ENCODE data around the gene PRSS3. TPM values are rescaled to one million over a fixed set of nuclear protein-coding genes. Genes with fewer than 3 reads are reported as not detected.
"Not testable (repeated sequence)": the region's sequence is repeated elsewhere in the genome, so short reads cannot be mapped to it uniquely, and the experiment has no call there.

PRSS3 gene
- total RNA-seq, 1 donor from 2014 or later = not detected

DNA sequence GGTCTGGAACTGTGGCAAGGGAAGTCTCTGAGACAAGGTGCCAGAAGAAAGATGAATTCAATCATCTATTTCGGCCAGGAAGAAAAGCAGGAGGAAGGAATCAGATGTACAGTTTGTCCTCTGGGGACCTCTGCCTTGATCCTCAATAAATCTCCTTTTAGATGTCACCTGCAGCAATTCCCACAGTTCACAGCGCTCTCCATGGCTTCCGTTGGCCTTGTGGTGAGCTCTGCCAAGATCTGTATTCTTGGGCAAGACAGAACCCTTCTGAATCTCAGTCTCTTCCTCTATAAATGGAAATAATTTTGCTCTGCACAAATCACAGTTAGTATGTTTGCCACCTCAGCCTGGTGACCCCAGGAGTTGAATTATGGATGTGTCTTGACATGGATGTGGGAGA lies 8.8 kb downstream of the PRSS3 start:
- H3K4me2 ChIP-seq (ENCODE audit: low read length); H3K9me3 Mint-ChIP-seq (ENCODE audit: unreplicated experiment); H3K36me3 ChIP-seq (ENCODE audit: insufficient read depth, low read length); H3K27ac Mint-ChIP-seq (ENCODE audit: unreplicated experiment); H3K27me3 ChIP-seq (ENCODE audit: insufficient read depth, low read length); H3K9ac ChIP-seq (ENCODE audit: low read length); DNase-seq (ENCODE audit: low read depth); H3K4me3 ChIP-seq (ENCODE audit: insufficient read depth, low read depth, low read length); FAIRE-seq; H3K79me2 ChIP-seq (ENCODE audit: insufficient read depth, low read length); H3K4me1 ChIP-seq (ENCODE audit: insufficient read depth, low read length); H4K20me1 ChIP-seq (ENCODE audit: insufficient read depth, low read length); H3K36me3 Mint-ChIP-seq (ENCODE audit: low read depth, unreplicated experiment); H2AFZ ChIP-seq (ENCODE audit: low read depth, low read length); H3K9me3 ChIP-seq (ENCODE audit: insufficient read depth, low read depth, low read length); H3K4me3 Mint-ChIP-seq (ENCODE audit: unreplicated experiment); H3K27ac ChIP-seq (ENCODE audit: low read depth, low read length): not testable (repeated sequence)
- Mint-ChIP-seq H3K27me3 (ENCODE audit: low read depth, unreplicated experiment) (peaks cover 21% of the 10 kb centered on the region), H3K4me1 (ENCODE audit: low read depth, unreplicated experiment) (peaks cover 11% of the 10 kb centered on the region)

GRCh38 chr9:33807156-33807555 lies 11.8 kb downstream of the PRSS3 start:
- Mint-ChIP-seq H3K27me3 (ENCODE audit: low read depth, unreplicated experiment) (peaks cover 14% of the 10 kb centered on the region), H3K4me1 (ENCODE audit: low read depth, unreplicated experiment) (peaks cover 11% of the 10 kb centered on the region)
- not testable (repeated sequence) for H3K9ac ChIP-seq (ENCODE audit: low read length); H3K27ac Mint-ChIP-seq (ENCODE audit: unreplicated experiment); FAIRE-seq; H3K36me3 ChIP-seq (ENCODE audit: insufficient read depth, low read length); H3K4me3 Mint-ChIP-seq (ENCODE audit: unreplicated experiment); H3K36me3 Mint-ChIP-seq (ENCODE audit: low read depth, unreplicated experiment); H3K9me3 Mint-ChIP-seq (ENCODE audit: unreplicated experiment); H3K4me3 ChIP-seq (ENCODE audit: insufficient read depth, low read depth, low read length); H3K4me1 ChIP-seq (ENCODE audit: insufficient read depth, low read length); H3K79me2 ChIP-seq (ENCODE audit: insufficient read depth, low read length); H3K9me3 ChIP-seq (ENCODE audit: insufficient read depth, low read depth, low read length); H3K27me3 ChIP-seq (ENCODE audit: insufficient read depth, low read length); H3K4me2 ChIP-seq (ENCODE audit: low read length); DNase-seq (ENCODE audit: low read depth); H3K27ac ChIP-seq (ENCODE audit: low read depth, low read length); H4K20me1 ChIP-seq (ENCODE audit: insufficient read depth, low read length)
- H2AFZ ChIP-seq (ENCODE audit: low read depth, low read length) = peak overlapping the region; percentile 39

DNA sequence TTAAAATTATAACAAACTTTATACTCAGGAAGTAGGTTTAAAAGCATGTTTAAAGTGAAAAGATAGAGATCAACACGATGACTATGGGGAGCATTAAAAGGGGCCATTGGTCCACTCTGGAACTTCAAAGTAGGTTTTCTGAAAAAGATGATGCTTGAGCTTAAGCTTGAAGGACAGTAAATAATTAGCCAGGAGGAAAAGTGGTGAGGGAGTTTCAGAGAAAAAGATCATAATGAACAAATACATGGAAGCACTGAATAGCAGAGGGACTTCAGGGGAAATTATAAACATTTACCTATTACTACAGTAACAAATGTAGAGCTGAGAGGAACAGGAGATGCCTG lies 13.6 kb downstream of the PRSS3 start:
- not testable (repeated sequence) for H3K36me3 Mint-ChIP-seq (ENCODE audit: low read depth, unreplicated experiment); H3K27me3 Mint-ChIP-seq (ENCODE audit: low read depth, unreplicated experiment); H3K4me3 ChIP-seq (ENCODE audit: insufficient read depth, low read depth, low read length); H3K27ac ChIP-seq (ENCODE audit: low read depth, low read length); FAIRE-seq; H3K27me3 ChIP-seq (ENCODE audit: insufficient read depth, low read length); H3K27ac Mint-ChIP-seq (ENCODE audit: unreplicated experiment); H3K4me3 Mint-ChIP-seq (ENCODE audit: unreplicated experiment); H3K9me3 Mint-ChIP-seq (ENCODE audit: unreplicated experiment); H3K4me2 ChIP-seq (ENCODE audit: low read length); DNase-seq (ENCODE audit: low read depth); H2AFZ ChIP-seq (ENCODE audit: low read depth, low read length); H3K79me2 ChIP-seq (ENCODE audit: insufficient read depth, low read length); H3K9ac ChIP-seq (ENCODE audit: low read length); H3K9me3 ChIP-seq (ENCODE audit: insufficient read depth, low read depth, low read length); H4K20me1 ChIP-seq (ENCODE audit: insufficient read depth, low read length); H3K36me3 ChIP-seq (ENCODE audit: insufficient read depth, low read length); H3K4me1 ChIP-seq (ENCODE audit: insufficient read depth, low read length)
- H3K4me1 Mint-ChIP-seq (ENCODE audit: low read depth, unreplicated experiment) = peaks cover 14% of the 10 kb centered on the region

DNA sequence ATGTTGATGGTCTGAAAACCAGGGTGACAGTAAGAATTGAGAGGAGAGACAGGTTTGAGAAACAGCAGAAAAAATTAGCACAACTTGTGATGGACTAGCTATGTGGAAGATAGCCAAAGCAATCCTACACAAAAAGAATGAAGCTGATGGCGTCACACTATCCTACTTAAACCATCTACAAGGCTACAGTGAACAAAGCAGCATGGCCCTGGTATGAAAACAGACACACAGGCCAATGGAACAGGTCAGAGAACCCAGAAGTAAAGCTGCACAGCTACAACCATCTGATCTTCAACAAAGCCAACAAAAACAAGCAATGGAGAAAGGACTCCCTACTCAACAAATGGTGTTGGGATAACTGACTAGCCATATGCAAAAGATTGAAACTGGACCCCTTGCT lies 14.1 kb downstream of the PRSS3 start:
- DNase-seq (ENCODE audit: low read depth) (no peak), FAIRE-seq (no peak)
- Mint-ChIP-seq H3K9me3 (ENCODE audit: unreplicated experiment) (no peaks in the 10 kb centered on the region), H3K27ac (ENCODE audit: unreplicated experiment) (no peak overlapping the region), H3K36me3 (ENCODE audit: low read depth, unreplicated experiment) (peaks cover 2% of the 10 kb centered on the region), H3K4me3 (ENCODE audit: unreplicated experiment) (no peak overlapping the region), H3K27me3 (ENCODE audit: low read depth, unreplicated experiment) (peaks cover 1% of the 10 kb centered on the region), H3K4me1 (ENCODE audit: low read depth, unreplicated experiment) (peaks cover 18% of the 10 kb centered on the region)
- TF ChIP-seq CTCF (IDR thresholded peaks at IDR 0.05; ENCODE audit: insufficient read depth, low read depth, low read length) = no peak
- no peak for TF ChIP-seq EZH2 (IDR thresholded peaks at IDR 0.05; ENCODE audit: insufficient read depth, low read length)
- Histone ChIP-seq H4K20me1 (ENCODE audit: insufficient read depth, low read length) (no peaks in the 10 kb centered on the region), H3K79me2 (ENCODE audit: insufficient read depth, low read length) (no peaks in the 10 kb centered on the region), H2AFZ (ENCODE audit: low read depth, low read length) (no peak overlapping the region), H3K36me3 (ENCODE audit: insufficient read depth, low read length) (no peaks in the 10 kb centered on the region), H3K27ac (ENCODE audit: low read depth, low read length) (no peak overlapping the region), H3K9me3 (ENCODE audit: insufficient read depth, low read depth, low read length) (no peaks in the 10 kb centered on the region), H3K4me2 (ENCODE audit: low read length) (no peak overlapping the region), H3K4me1 (ENCODE audit: insufficient read depth, low read length) (peaks cover 8% of the 10 kb centered on the region), H3K27me3 (ENCODE audit: insufficient read depth, low read length) (no peaks in the 10 kb centered on the region), H3K4me3 (ENCODE audit: insufficient read depth, low read depth, low read length) (no peak overlapping the region), H3K9ac (ENCODE audit: low read length) (no peak overlapping the region)
